ENCODE measurements around the gene HP1BP3.
"Not testable (repeated sequence)": the region's sequence is repeated elsewhere in the genome, so short reads cannot be mapped to it uniquely, and the experiment has no call there.

HP1BP3 gene, protein sequence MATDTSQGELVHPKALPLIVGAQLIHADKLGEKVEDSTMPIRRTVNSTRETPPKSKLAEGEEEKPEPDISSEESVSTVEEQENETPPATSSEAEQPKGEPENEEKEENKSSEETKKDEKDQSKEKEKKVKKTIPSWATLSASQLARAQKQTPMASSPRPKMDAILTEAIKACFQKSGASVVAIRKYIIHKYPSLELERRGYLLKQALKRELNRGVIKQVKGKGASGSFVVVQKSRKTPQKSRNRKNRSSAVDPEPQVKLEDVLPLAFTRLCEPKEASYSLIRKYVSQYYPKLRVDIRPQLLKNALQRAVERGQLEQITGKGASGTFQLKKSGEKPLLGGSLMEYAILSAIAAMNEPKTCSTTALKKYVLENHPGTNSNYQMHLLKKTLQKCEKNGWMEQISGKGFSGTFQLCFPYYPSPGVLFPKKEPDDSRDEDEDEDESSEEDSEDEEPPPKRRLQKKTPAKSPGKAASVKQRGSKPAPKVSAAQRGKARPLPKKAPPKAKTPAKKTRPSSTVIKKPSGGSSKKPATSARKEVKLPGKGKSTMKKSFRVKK

GRCh38 chr1:20787029-20787839 lies at the start of gene HP1BP3:
Gene HP1BP3, minus strand, starts transcription at chr1:20787307. Its CDS starts 6,867 bp downstream, at chr1:20780440.
- peak; percentile 94 for DNase-seq (ENCODE audit: low spot score)

DNA sequence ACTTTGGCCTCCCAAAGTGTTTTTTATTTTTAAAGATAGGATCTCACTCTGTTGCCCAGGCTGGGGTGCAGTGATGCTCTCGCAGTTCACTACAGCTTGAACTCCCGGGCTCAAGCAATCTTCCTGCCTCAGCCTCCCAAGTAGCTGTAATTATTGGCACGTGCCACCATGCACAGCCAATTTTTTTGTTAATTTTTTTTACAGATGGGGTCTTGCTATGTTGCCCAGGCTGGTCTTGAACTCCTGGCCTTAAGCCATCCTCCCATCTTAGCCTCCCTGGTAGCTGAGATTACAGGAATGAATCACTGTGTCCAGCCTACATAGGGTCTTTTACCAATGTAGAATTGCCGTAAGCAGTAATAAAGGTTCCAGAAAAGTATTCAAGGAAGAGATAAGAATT lies 49.1 kb upstream of the HP1BP3 start:
- no peak for DNase-seq (ENCODE audit: low spot score)

DNA sequence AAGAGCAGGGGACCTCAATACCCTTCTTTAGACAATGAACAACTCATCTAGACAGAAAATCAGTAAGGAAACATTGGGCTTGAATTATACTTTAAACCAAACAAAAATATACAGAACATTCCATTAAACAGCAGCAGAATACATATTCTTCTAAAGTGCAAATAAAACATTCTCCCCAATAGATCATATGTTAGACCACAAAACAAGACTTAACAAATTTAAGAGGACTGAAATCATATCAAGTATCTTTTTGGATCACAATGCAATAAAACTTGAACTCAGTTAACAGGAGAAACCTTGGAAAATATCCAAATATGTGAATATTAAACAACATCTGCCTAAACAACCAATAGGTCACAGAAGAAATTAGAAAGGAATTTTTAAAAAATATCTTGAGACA lies 47.7 kb upstream of the HP1BP3 start:
- DNase-seq (ENCODE audit: low spot score): no peak

DNA sequence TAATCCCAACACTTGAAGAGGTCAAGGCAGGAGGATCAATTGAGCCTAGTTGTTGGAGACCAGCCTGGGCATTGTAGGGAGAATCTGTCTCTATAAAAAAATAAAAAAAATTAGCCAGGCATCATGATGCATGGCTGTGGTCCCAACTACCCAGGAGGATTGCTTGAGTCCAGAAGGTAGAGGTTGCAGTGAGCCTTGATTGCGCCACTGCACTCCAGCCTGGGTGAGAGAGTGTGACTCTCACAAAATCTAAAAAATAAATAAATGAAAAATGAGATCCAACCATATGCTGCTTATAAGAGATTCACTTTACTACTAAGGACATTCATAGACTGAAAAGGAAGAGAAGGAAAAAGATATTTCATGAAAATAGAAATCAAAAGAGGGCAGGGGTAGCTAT lies 47.1 kb upstream of the HP1BP3 start:
- no peak for DNase-seq (ENCODE audit: low spot score)

- DNase-seq (ENCODE audit: low spot score): no peak
These were observed 43.3 kb upstream of the HP1BP3 start for GRCh38 chr1:20830378-20830777.

DNA sequence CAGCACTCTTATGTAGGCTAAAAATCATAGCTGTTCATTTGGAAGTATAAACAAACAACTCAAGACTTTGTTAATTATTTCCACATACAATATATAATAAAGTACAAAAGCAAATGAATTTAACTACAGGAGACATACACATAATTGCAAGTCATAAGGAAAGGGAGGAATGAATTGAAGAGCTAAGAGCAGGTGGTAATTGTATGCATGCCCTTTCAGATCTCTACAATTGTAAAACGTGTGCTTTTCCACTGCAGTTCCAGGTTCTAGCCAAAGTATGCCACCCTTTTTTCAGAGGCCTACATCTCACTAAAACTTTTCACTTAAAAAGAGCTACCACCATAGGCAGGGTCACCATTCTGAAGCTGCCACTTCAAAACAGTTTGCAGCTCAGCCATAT lies 42.8 kb upstream of the HP1BP3 start:
- DNase-seq (ENCODE audit: low spot score): no peak

DNA sequence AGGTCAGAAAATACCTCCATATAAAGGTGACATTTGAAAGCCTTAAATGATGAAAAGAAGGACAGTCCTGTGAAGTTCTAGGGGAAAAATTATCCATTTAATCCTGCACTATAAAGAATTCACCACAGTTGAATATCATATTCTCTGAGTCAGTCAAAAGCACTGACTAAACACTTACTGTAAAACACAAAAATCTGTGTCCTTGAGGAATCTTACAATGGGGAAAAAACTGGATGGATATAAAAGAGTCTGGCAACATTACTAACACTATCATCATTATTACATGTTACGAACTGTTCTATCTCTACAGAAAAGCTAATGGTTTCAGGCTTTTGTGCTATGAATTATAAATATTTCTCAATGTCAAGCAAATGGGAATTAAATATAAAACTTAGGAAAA lies 42.4 kb upstream of the HP1BP3 start:
- DNase-seq (ENCODE audit: low spot score): no peak

DNA sequence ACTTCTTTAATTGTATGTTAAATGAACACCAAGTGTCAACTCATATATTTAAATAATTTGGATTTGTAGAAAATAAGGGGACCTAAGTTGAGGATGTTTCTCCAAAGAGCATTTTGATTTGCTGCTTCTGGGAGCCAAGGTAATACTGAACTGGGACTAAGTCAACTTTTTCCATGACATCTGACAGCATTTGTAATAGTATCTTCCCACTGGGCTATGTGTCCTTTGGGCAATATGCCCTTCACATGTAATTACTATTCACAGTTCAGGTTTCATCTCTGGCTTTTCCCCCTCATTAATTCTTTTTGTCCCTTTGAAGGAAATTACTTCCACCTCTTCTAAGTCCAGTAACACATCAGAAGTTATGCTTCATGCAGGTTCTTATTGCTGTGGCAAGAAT lies 36.7 kb upstream of the HP1BP3 start:
- DNase-seq (ENCODE audit: low spot score): no peak

DNA sequence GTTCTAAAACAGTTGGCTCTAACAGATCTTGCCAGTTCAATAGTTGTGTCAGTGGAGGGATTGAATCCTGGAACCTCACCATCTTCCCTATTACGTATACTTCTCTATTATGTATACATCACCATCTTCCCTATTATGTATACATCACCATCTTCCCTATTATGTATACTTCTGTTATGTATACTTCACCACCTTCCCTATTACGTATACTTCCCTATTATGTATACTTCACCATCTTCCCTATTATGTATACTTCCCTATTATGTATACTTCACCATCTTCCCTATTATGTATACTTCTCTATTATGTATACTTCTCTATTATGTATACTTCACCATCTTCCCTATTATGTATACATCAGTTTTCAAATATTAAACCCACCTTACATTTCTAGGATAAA lies 34.4 kb upstream of the HP1BP3 start:
- no peak for DNase-seq (ENCODE audit: low spot score)

- DNase-seq (ENCODE audit: low spot score): no peak
These were observed 32.7 kb upstream of the HP1BP3 start for GRCh38 chr1:20819818-20820217.

GRCh38 chr1:20814534-20814871 lies 27.4 kb upstream of the HP1BP3 start:
- DNase-seq (ENCODE audit: low spot score): no peak

GRCh38 chr1:20811916-20812315 lies 24.8 kb upstream of the HP1BP3 start:
- no peak for DNase-seq (ENCODE audit: low spot score)

DNA sequence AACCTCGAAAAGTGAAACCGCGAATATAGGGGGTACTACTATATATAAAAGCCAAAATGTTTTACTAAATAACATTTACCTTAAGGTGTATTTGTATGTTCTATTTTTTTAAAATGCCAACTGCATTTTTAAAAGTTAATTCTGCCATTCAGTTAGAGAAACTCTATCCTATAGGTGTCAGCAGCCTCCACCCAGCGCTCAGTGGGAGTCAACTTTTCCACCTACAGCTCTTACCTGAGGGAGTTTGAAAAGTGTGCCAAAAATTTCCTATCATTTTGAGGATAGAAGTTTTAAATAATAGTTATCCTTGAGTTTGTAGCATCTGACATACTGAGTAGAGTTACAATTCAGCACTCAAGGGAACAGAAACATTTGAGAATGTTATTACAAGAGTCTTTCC lies 6.1 kb upstream of the HP1BP3 start:
- no peak for DNase-seq (ENCODE audit: low spot score)

DNA sequence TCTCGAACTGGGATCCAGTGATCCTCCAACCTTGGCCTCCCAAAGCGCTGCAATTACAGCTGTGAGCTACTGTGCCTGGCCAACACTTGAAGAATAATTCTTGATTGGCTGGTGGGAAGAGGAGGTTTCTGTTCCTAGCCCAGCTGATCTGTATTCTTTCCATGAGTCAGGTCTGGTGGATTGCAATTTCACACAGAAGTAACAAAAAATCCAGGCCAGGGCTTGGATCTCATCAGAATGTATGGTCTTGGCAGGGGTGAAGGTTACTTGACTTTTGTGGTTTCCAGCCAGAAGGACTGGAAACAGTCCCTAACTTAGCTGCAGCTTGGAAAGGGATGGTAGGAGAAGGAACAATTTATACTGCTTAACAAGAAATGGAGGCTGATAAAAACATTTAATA lies 5.1 kb upstream of the HP1BP3 start:
- peak; percentile 84 for DNase-seq (ENCODE audit: low spot score)

GRCh38 chr1:20790785-20791184 lies 3.7 kb upstream of the HP1BP3 start:
- no peak for DNase-seq (ENCODE audit: low spot score)

DNA sequence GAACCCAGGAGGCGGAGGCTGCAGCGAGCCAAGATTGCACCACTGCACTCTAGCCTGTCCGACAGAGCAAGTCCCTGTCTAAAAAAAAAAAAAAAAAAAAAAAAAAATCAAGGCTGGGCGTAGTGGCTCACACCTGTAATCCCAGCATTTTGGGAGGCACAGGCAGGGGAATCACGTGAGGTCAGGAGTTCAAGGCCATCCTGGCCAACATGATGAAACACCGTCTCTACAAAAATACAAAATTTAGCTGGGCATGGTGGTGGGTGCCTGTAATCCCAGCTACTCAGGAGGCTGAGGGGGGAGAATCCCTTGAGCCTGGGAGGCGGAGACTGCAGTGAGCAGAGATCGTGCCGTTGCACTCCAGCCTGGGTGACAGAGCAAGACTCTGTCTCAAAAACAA lies 2.5 kb upstream of the HP1BP3 start:
- not testable (repeated sequence) for DNase-seq (ENCODE audit: low spot score)

DNA sequence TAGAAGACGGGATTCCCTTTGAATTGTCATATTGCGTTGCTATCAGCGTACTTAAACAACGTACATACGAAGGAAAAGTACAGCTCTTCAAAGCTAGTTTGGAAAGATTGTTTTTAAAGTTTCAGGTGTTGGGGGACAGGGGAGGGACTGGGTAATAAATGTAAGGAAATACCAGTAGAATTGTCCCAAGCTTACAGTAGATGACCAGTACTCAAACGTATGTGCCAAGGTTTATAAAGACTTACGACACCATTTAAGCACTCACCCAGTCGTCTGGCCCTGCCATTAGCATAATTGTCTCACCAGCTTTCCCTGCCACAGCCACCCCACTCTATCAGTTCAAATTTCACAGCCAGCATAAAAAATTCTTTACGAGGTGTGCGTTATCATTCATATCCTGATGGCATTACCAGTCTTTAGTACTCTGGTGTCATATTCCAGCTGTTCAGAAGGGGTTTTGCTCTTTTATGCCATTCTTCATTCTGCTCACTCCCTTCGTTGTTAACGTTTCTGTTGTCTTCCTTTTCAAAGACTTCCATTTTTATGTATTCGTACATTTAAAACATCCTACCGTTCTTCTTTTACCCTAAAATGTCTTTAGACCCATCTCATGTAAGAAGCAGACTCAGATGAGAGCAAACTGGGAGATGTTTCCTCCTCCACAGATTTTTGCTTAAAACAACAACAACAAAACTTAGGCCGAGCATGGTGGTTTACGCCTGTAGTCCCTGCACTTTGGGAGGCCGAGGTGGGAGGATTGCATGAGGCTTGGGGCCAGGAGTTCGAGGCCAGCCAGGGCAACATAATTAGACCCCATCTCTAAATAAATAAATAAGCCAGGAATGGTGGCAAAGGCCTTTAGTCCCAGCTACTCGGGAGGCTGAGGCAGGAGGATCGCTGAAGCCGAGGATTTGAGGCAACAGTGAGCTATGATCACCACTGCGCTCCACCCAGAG lies 1.0 kb upstream of the HP1BP3 start:
- DNase-seq (ENCODE audit: low spot score): peak; percentile 51

- peak; percentile 99 for DNase-seq (ENCODE audit: low spot score)
These were observed 666 bp downstream of the HP1BP3 start for GRCh38 chr1:20786253-20787028.

- DNase-seq (ENCODE audit: low spot score): peak; percentile 14
These were observed 1.2 kb downstream of the HP1BP3 start for GRCh38 chr1:20785907-20786252.

- DNase-seq (ENCODE audit: low spot score): no peak
These were observed 11.4 kb downstream of the HP1BP3 start for GRCh38 chr1:20775700-20776099.

- no peak for DNase-seq (ENCODE audit: low spot score)
These were observed 15.3 kb downstream of the HP1BP3 start for GRCh38 chr1:20771780-20772179.

Measured in AG20443 (cell line).